GM04503 (cell line): Measurements from ENCODE around the gene ANKRD44.
"Not testable (repeated sequence)": the region's sequence is repeated elsewhere in the genome, so short reads cannot be mapped to it uniquely, and the experiment has no call there.

Experiments
- DNase-seq: peaks from one replicate; pipeline ENCODE4 v3.0.0-alpha.2; 2012; ENCODE audit warnings: low read depth

ANKRD44 gene

GRCh38 chr2:197287596-197287932 is 23.0 kb downstream of the ANKRD44 start:
- not testable (repeated sequence) for DNase-seq

DNA sequence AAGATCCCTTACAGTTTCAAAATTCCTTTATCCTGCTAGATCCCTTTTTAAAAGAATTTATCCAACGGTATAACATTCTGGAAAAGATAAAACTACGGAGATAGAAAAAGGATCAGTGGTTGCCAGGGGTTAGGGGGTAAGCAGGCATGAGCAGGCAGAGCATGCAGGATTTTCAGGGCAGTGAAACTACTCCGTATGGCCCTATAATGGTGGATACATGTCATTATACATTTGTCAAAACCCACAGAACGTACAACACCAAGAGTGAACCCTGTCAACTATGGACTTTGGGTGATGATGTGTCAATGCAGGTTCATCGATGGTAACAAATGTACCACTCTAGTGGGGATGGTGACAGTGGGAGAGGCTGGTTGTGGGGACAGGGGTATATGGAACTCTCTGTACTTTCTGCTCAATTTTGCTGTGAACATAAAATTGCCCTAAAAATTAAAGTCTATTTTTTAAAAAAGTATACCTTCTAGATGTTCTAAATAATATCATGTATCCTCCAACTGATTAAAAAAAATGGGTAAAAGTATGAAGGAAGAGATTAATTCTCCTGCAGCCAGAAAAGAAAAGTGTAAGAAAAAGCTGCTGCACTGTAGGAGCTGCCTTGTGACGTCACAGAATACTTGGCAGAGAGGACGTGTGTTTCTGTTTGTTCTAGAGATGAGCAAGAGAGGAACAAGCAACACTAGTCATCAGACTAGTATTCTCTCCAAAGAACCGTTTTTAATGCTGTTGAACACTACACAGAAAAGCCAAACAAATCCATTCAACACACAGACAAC is 23.6 kb downstream of the ANKRD44 start:
- DNase-seq, result peak; percentile 74

DNA sequence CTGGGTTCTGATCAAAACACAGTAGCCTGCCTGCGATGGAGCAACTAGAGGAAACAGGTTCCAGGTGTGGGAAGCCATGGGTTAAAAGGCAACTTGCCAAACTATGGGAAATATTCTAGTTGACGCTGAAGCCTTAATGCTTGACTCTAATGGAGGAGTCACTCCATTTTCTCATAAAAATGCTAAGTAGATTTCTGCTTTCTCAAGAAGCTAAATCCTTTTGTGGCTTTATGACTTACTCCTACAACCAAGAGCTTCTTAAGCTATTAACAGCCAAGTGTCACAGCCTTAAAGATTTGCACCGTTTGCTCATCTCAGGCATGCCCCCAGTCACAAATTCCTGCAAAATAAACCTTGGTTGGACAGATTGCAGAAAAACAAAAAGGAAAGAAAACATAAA is 25.2 kb downstream of the ANKRD44 start:
- no peak for DNase-seq

DNA sequence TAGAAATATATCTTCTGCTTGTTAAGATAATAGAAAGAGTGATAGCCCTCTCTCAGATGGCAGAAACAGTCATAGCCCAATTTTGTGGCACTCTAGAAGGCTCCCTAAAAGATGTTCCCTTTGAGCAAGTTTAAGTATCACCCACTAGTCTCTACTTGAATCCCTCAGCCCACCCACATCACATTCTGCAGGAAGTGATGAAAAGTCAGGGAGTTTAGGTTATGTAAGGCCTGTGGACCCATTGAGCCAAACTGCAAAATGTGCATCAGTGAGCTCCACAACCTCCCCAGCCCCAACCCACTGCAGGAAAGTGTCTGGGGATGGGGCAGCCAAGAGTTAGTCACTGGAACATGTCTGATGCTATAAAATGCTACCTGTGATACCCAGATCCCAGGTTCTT is 25.6 kb downstream of the ANKRD44 start:
- DNase-seq, result no peak

DNA sequence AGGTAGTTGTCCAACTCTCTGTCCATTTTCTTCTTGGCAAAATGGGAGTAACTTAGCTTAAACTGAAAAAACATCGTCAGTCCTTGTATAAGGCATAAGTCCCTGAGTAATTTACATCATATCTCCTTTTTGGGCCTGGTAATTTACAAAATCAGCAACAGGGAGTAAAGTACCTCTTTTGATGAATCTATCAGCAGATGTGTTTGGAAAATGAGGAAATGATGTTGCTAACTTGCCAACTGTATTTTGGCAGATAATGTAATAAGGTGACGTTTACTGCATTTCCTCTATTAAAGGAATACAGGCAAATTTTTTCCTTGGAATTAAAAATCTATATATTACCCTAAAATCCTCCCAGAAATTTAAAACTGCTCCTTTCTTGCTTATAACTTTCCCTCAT is 29.2 kb downstream of the ANKRD44 start:
- DNase-seq, result no peak

DNA sequence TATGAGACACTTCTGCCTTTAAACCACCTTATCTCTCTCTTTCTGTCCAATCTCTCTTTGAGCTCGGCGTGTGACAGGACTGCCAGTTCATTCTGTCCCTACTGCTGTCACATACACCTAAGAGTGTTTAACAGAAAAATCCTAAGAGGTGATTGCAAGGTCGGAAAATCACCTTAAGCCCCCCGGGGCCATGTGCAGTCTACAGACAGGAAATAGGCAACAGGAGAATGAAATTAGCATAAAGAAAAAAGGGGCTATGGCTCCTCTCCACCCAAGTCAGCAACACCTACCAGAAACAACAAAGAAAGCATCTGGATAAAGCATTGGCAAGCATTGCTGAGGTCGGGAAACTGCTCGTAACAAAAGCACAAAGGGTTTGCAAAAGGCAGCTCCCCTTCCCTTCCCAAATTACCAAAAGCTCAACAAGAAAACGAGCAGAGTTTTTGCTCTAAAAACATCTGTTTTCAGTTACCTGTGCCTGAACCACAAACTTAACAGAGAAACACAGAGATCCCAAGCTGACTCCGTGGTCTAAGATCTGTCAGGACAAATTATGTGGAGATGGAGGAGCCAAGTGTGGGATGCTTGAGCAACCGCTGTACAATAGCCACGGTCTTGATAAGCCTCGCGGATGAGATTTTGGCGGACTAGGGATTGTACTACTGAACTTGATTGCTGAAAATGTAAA is 30.4 kb downstream of the ANKRD44 start:
- no peak for DNase-seq

- DNase-seq, result no peak
Observed at GRCh38 chr2:197278799-197279763, 31.5 kb downstream of the ANKRD44 start.

DNA sequence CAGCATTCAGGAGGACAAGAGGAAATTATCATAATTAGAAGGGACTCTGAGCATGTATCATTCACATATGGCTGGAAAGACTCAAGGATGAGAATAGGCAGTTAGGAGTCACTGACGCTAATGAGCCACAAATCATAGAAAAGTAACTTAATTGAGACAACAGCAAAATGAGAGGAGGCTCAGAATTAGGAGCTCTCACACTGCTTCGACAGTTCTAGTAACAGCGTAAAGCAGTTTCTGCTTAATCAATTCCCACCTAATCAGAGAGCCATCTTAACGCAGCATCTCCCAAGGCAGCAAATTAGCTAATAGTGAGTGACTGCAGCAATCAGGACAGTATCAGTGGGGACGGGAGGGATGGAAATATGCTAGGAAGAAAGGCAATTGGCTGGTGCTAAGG is 32.8 kb downstream of the ANKRD44 start:
- DNase-seq, result no peak

GRCh38 chr2:197276156-197276555 is 34.4 kb downstream of the ANKRD44 start:
- no peak for DNase-seq

- no peak for DNase-seq
Observed at GRCh38 chr2:197274937-197275336, 35.6 kb downstream of the ANKRD44 start.

- DNase-seq, result no peak
Observed at GRCh38 chr2:197274349-197274748, 36.2 kb downstream of the ANKRD44 start.

DNA sequence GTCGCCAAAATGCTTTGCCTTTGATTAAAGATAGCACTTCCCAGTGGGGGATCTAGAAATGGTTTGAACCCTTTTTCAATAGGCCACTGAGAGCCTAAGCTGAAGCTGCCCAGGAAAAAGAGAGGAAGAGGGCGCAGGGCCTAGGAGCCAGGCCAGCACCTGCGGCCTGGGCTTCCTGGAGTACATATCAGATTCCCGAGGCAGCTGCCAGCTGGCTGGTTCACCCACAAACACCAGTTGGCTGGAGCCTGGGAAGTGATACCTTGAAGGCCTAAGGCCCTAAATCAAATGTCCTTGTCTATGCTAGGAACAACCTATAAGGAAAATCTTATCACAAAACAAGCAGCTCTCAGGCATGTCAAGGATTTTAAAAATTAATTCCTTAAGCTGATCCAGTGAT is 37.1 kb downstream of the ANKRD44 start:
- no peak for DNase-seq

GRCh38 chr2:197270601-197271000 is 40.0 kb downstream of the ANKRD44 start:
- no peak for DNase-seq

DNA sequence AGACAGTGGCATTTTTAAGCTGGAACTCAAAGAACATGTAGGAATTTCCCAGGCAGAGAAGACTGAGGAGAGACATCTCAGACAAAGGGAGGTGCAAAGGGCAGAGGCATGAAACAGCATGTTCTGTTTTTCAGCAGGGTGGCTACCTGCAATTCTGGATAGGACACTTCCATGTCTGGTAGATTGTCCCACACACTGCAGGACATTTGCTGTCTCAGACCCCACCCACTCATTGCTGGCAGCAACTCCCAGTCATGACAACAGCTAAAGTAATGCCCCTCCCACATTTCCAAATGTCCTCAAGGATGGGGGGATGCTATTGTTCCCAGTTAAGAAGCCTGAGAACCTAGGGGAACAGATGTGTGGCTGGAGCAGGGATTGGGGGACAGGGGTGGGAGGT is 40.8 kb downstream of the ANKRD44 start:
- DNase-seq, result no peak

DNA sequence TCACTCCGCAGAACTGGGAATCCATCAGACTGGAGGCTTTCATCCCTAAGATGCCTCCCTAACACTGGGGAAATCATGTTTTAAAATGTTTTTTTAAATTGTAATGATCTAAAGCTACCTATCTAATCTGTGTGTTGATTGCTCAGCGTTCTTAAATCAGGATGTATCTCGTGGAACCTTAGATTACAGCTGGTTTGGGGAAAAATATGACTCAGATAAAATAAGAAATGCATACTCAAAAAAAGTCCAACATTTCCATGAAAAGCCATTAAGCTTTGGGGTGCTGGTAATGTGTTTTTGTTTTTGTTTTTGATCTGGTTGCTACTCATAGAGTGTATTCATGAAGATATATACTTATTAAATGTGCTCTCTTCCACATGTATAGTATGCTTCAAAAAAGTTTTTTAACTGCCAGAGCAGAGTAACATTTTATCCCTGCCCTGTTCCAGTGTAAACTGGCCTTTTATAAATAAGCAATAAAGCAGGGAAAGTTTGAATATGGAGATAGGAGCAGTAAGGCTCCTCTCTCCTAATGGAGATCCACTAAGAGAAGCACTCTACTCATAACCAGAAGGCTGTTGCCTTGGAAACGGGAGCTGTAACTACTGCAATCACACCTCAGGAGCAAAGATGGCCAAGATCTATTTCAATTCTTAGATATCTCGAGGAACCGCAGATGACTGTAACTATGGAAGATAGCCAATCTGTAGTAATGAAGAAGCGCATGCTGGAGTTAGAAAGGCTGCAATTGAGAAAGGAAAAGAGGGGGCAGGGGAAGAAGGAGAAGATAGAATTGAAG is 41.6 kb downstream of the ANKRD44 start:
- no peak for DNase-seq

DNA sequence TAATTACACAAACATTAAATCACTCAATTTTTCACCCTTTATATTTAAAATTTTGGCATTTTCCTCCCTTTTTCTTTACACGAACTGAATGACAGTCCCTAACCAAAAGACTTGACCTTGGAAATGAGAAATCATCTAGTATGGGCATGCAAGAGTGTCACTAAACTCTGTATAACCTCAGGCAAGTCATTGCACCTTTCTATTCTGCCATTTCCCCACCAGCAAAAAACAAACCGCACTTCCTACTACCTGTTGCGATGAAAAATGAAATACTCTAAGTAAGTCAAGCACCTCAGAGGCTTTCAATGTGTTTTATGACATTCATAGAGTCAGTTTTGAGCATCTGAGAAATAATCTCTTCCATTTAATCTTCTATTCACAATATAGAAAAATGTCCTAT is 44.1 kb downstream of the ANKRD44 start:
- DNase-seq, result no peak

DNA sequence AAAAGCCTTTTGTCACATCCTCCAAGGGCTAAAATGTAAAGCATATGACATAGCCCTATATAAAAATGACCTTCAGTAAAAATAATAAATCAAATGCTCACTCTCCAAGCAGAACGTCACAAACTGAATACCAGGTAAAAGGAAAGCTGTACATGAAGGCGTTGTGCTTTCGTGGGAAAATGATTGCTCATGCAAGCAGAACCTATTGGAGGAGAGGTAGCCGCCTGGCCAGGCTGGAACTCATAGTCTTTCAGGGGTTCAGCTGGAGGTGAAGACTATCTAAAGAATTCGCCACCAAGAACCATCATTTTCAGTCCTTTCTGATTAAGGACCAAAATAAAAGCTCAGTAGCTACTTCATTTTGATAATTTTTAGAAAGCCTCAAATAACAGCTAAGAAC is 44.7 kb downstream of the ANKRD44 start:
- DNase-seq, result no peak

GRCh38 chr2:197265036-197265435 is 45.5 kb downstream of the ANKRD44 start:
- DNase-seq, result no peak

- DNase-seq, result no peak
Observed at GRCh38 chr2:197264332-197264731, 46.2 kb downstream of the ANKRD44 start.

DNA sequence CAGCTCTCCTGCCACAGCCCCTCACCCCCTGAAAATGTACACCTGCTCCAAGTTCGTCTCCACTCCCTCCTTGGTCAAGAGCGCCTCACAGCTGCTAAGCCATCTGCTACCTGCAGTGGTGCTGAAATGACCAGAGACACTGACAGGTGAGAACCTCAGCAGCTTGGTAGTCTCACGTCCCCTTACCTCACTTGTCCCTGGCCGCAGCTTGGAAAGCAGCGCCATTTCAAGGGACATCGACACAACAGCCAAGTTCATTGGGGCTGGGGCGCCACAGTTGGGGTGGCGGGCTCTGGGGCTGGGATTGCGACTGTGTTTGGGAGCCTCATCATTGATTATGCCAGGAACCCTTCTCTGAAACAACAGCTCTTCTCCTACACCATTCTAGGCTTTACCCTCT is 47.5 kb downstream of the ANKRD44 start:
- DNase-seq, result no peak

- no peak for DNase-seq
Observed at GRCh38 chr2:197261808-197262226, 48.8 kb downstream of the ANKRD44 start.

GRCh38 chr2:197259470-197259999 is 51.0 kb downstream of the ANKRD44 start:
- no peak for DNase-seq
